Measurements from ENCODE around the gene EFCAB11.

The EFCAB11 gene

DNA sequence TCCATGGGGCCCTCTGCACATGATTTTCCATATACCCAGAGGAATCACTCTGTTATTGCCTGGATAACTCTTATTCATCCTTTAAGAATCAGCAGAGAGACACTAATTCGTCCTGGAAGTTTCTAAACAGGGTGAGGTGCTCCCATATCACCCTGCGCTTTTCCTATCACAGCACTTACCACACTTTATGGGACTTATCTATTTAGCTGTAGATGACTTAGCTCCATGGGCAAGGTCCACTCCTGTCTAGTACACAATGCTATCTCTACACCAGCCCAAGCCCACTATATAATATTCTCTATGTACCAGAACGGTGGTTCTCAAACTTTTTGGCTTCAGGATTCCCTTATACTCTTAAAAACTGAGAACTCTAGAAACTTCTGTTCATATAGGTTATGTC is 111.7 kb downstream of the EFCAB11 start:
- no peak overlapping the region for H3K4me3 ChIP-seq (ENCODE audit: control insufficient read depth, low read depth, low read length)
- TF ChIP-seq CTCF (IDR thresholded peaks at IDR 0.05; ENCODE audit: control insufficient read depth, insufficient read depth, low read depth, low read length, missing control alignments), result no peak
- DNase-seq (ENCODE audit: low read depth), result no peak

DNA sequence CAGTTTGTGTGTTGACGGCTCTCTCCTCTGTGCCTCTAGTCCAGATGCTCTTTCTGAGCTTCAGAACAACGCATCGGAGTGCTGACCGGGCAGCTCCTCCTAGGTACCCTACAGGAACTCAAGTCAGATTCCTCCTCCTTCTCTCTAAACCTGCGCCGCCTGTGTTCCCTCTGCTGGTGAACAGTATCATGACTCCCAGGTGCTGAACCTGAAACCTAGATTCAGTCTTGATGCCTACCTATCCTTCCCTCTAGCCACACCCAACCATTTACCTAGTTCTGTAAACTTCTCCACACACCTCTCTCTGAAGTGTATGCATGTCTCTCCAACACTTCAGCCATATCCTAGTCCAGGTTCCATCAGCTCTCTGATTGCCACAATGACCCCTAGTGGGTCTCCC is 112.7 kb downstream of the EFCAB11 start:
- no peak for TF ChIP-seq CTCF (IDR thresholded peaks at IDR 0.05; ENCODE audit: control insufficient read depth, insufficient read depth, low read depth, low read length, missing control alignments)
- DNase-seq (ENCODE audit: low read depth), result no peak
- H3K4me3 ChIP-seq (ENCODE audit: control insufficient read depth, low read depth, low read length), result no peak overlapping the region

GRCh38 chr14:89836830-89837469 is 117.6 kb downstream of the EFCAB11 start:
- no peak for DNase-seq (ENCODE audit: low read depth)
- no peak overlapping the region for H3K4me3 ChIP-seq (ENCODE audit: control insufficient read depth, low read depth, low read length)
- no peak for TF ChIP-seq CTCF (IDR thresholded peaks at IDR 0.05; ENCODE audit: control insufficient read depth, insufficient read depth, low read depth, low read length, missing control alignments)

- TF ChIP-seq CTCF (IDR thresholded peaks at IDR 0.05; ENCODE audit: control insufficient read depth, insufficient read depth, low read depth, low read length, missing control alignments), result no peak
- no peak for DNase-seq (ENCODE audit: low read depth)
- H3K4me3 ChIP-seq (ENCODE audit: control insufficient read depth, low read depth, low read length), result no peak overlapping the region
These were observed 120.9 kb downstream of the EFCAB11 start for GRCh38 chr14:89833661-89834060.

DNA sequence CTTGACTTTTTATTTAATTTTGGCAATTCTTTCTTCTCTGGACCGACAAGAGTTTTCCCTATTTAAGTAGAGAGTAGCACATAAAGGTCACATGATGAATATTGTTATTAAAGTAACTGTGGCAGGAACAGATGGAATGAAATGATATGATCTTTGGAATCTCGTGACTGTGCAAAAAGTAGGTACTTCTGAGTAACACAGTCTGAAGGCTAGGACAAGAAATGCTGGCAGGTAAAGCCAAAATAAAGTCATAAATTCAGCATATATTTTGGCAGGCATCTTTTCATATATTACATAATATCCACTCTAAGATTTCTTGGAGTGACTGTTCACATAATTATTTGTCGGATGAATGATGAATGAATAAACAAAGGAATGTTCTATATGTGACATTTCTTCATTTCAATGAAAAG is 121.4 kb downstream of the EFCAB11 start:
- no peak for TF ChIP-seq CTCF (IDR thresholded peaks at IDR 0.05; ENCODE audit: control insufficient read depth, insufficient read depth, low read depth, low read length, missing control alignments)
- no peak overlapping the region for H3K4me3 ChIP-seq (ENCODE audit: control insufficient read depth, low read depth, low read length)
- no peak for DNase-seq (ENCODE audit: low read depth)

GRCh38 chr14:89828471-89829165 is 125.9 kb downstream of the EFCAB11 start:
- TF ChIP-seq CTCF (IDR thresholded peaks at IDR 0.05; ENCODE audit: control insufficient read depth, insufficient read depth, low read depth, low read length, missing control alignments), result no peak
- DNase-seq (ENCODE audit: low read depth), result no peak
- H3K4me3 ChIP-seq (ENCODE audit: control insufficient read depth, low read depth, low read length), result no peak overlapping the region
